MM.1S (cell line): Measurements from ENCODE around the gene HES5.
"Not testable (repeated sequence)": the region's sequence is repeated elsewhere in the genome, so short reads cannot be mapped to it uniquely, and the experiment has no call there.

Experiments used
- DNase-seq: peaks from one replicate; pipeline ENCODE4 v3.0.0-alpha.2; 2015
- H2AFZ ChIP-seq: fragments of 300-600 bp; sonication (generic); 2 replicates; pipeline ENCODE4 v1.6.0; 2016; ENCODE audit warnings: antibody characterized with exemption, low read length
- H3F3A ChIP-seq: fragments of 300-600 bp; sonication (generic); 2 replicates; pipeline ENCODE4 v1.6.1; 2016; ENCODE audit warnings: mild to moderate bottlenecking, antibody characterized with exemption, low read length, moderate library complexity, mixed read lengths; ENCODE audit not compliant: insufficient read depth
- H3K27ac ChIP-seq: fragments of 300-600 bp; sonication (generic); 2 replicates; pipeline ENCODE4 v1.5.1; 2016; ENCODE audit warnings: mild to moderate bottlenecking, low read length
- H3K27me3 ChIP-seq: fragments of 300-600 bp; sonication (generic); replicated peaks from 2 replicates; pipeline ENCODE4 v1.6.0; 2016; ENCODE audit warnings: low read length; ENCODE audit not compliant: insufficient read depth
- H3K36me3 ChIP-seq: fragments of 300-600 bp; sonication (generic); replicated peaks from 2 replicates; pipeline ENCODE4 v1.6.1; 2016; ENCODE audit warnings: mild to moderate bottlenecking, low read length, mixed read lengths; ENCODE audit not compliant: insufficient read depth
- H3K4me1 ChIP-seq: fragments of 300-600 bp; sonication (generic); 2 replicates; pipeline ENCODE4 v1.6.1; 2016; ENCODE audit warnings: low read length, mixed read lengths
- H3K4me2 ChIP-seq: fragments of 300-600 bp; sonication (generic); 2 replicates; pipeline ENCODE4 v1.6.0; 2016; ENCODE audit warnings: low read depth, low read length
- H3K4me3 ChIP-seq: fragments of 300-600 bp; sonication (generic); 2 replicates; pipeline ENCODE4 v1.5.1; 2016; ENCODE audit warnings: low read length, mixed read lengths
- H3K79me2 ChIP-seq: fragments of 300-600 bp; sonication (generic); 2 replicates; pipeline ENCODE4 v1.6.1; 2016; ENCODE audit warnings: mixed run types, low read length, mixed read lengths
- H3K9ac ChIP-seq: fragments of 300-600 bp; sonication (generic); 2 replicates; pipeline ENCODE4 v1.6.1; 2016; ENCODE audit warnings: low read length, mixed read lengths
- H3K9me2 ChIP-seq: fragments of 300-600 bp; sonication (generic); replicated peaks from 2 replicates; pipeline ENCODE4 v1.6.1; 2016; ENCODE audit warnings: mild to moderate bottlenecking, low read length, mixed read lengths; ENCODE audit not compliant: insufficient read depth
- H3K9me3 ChIP-seq: fragments of 300-600 bp; sonication (generic); replicated peaks from 2 replicates; pipeline ENCODE4 v1.6.1; 2016; ENCODE audit warnings: mild to moderate bottlenecking, low read length, mixed read lengths; ENCODE audit not compliant: insufficient read depth
- H4K20me1 ChIP-seq: fragments of 300-600 bp; sonication (generic); 2 replicates; pipeline ENCODE4 v1.6.1; 2016; ENCODE audit warnings: mild to moderate bottlenecking, low read length, moderate library complexity, mixed read lengths; ENCODE audit not compliant: insufficient read depth
- EZH2 ChIP-seq: fragments of 300-600 bp; sonication (generic); optimal IDR thresholded peaks from 2 replicates; pipeline ENCODE3; 2017; ENCODE audit warnings: low read depth, mild to moderate bottlenecking, antibody characterized with exemption, low read length, mixed read lengths
- EZH2phosphoT487 ChIP-seq: fragments of 300-600 bp; sonication (generic); IDR thresholded peaks from 2 replicates; pipeline ENCODE4 v1.6.1; 2018; ENCODE audit warnings: antibody characterized with exemption, low read length
- TF ChIP-seq, protein P1 (sequence below): fragments of 300-600 bp; sonication (generic); IDR thresholded peaks from 2 replicates; pipeline ENCODE4 v1.5.1; 2016; ENCODE audit warnings: antibody characterized with exemption, low read length, mixed read lengths

Gene HES5

DNA sequence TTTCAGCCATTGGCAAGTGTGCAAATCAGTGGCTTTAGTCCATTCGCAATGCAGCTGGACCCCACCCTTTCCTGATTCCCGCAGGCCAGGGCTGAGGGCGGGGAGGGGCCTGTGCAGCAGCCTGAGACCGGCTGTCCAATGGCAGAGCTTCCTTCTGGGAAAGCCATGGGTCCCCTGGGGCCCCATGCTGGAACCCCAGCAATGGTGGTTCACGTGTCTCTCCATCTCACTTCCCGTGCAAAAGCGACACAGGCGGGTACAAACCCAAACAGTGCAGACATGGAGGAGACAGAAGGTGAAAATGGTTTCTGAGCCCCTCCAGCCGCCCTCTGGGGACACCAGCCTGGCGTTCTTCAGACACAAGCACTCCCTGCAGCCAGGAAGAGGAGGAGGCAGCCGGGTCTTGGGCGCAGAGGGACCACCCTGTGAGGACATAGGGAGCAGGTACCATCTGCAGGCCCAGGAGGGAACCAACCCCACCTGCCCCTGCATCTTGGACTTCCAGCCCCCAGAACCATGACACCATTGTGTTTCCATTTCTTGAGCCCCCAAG is 20.3 kb upstream of the HES5 start:
- not testable (repeated sequence) for H3K27ac ChIP-seq, H4K20me1 ChIP-seq, H3K9me2 ChIP-seq, DNase-seq, H3K9ac ChIP-seq, H3K4me2 ChIP-seq, H3K27me3 ChIP-seq, H2AFZ ChIP-seq, H3K79me2 ChIP-seq, H3K4me3 ChIP-seq, H3K9me3 ChIP-seq, H3K36me3 ChIP-seq
- Histone ChIP-seq H3K4me1 (peaks cover 26% of the 10 kb centered on the region), H3F3A (peaks cover 36% of the 10 kb centered on the region)

GRCh38 chr1:2549367-2550029 is 19.4 kb upstream of the HES5 start:
- H4K20me1 ChIP-seq, H3K36me3 ChIP-seq, H2AFZ ChIP-seq, DNase-seq, H3K79me2 ChIP-seq, H3K9me3 ChIP-seq, H3K9me2 ChIP-seq, H3K27me3 ChIP-seq: not testable (repeated sequence)
- H3F3A ChIP-seq, result peaks cover 36% of the 10 kb centered on the region
- H3K27ac ChIP-seq, result peak overlapping the region; percentile 98
- H3K4me3 ChIP-seq, result peak overlapping the region; percentile 48
- peak overlapping the region; percentile 88 for H3K9ac ChIP-seq
- peaks cover 20% of the 10 kb centered on the region for H3K4me1 ChIP-seq
- H3K4me2 ChIP-seq, result peak overlapping the region; percentile 100

DNA sequence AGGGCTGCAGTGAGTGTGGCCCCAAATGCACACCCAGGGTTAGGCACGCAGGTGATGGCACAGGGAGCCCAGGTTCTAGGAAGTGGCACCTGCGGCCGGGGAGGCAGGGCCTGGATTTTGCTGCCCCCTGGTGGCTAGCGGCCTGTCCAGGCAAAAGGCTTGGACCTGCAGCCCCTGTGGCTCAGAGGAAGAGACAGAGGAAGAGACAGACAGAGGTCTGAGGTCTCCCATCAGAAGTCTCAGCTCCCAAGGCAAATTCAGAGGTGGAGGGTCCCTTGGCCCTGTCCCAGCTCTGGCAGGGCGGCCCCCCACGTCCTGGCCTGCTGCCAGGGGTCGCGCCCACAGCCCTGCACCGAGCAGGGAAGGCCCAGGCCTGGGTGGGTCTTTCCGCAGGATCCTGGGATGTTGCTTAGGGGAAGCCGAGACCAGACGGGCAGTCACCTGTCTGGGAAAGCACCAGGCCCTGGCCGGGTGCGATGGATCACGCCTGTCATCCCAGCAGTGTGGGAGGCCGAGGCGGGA is 18.1 kb upstream of the HES5 start:
- Histone ChIP-seq H3K9ac (peak overlapping the region; percentile 88), H3K4me2 (peak overlapping the region; percentile 100), H2AFZ (peak overlapping the region; percentile 47; the same call in 1 of the 2 replicates), H3K27ac (peak overlapping the region; percentile 98), H3K4me3 (peak overlapping the region; percentile 73), H4K20me1 (no peaks in the 10 kb centered on the region), H3K36me3 (no peaks in the 10 kb centered on the region), H3K9me2 (no peaks in the 10 kb centered on the region), H3F3A (peaks cover 36% of the 10 kb centered on the region), H3K9me3 (no peaks in the 10 kb centered on the region), H3K79me2 (0 out of 2 replicates have a peak, but pooled peaks cover 3% of the 10 kb centered on the region), H3K27me3 (no peaks in the 10 kb centered on the region), H3K4me1 (peaks cover 20% of the 10 kb centered on the region)
- TF ChIP-seq, protein P1, sequence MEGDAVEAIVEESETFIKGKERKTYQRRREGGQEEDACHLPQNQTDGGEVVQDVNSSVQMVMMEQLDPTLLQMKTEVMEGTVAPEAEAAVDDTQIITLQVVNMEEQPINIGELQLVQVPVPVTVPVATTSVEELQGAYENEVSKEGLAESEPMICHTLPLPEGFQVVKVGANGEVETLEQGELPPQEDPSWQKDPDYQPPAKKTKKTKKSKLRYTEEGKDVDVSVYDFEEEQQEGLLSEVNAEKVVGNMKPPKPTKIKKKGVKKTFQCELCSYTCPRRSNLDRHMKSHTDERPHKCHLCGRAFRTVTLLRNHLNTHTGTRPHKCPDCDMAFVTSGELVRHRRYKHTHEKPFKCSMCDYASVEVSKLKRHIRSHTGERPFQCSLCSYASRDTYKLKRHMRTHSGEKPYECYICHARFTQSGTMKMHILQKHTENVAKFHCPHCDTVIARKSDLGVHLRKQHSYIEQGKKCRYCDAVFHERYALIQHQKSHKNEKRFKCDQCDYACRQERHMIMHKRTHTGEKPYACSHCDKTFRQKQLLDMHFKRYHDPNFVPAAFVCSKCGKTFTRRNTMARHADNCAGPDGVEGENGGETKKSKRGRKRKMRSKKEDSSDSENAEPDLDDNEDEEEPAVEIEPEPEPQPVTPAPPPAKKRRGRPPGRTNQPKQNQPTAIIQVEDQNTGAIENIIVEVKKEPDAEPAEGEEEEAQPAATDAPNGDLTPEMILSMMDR, result peak; percentile 97
- TF ChIP-seq EZH2 (no peak), EZH2phosphoT487 (no peak)
- peak; percentile 90 for DNase-seq

DNA sequence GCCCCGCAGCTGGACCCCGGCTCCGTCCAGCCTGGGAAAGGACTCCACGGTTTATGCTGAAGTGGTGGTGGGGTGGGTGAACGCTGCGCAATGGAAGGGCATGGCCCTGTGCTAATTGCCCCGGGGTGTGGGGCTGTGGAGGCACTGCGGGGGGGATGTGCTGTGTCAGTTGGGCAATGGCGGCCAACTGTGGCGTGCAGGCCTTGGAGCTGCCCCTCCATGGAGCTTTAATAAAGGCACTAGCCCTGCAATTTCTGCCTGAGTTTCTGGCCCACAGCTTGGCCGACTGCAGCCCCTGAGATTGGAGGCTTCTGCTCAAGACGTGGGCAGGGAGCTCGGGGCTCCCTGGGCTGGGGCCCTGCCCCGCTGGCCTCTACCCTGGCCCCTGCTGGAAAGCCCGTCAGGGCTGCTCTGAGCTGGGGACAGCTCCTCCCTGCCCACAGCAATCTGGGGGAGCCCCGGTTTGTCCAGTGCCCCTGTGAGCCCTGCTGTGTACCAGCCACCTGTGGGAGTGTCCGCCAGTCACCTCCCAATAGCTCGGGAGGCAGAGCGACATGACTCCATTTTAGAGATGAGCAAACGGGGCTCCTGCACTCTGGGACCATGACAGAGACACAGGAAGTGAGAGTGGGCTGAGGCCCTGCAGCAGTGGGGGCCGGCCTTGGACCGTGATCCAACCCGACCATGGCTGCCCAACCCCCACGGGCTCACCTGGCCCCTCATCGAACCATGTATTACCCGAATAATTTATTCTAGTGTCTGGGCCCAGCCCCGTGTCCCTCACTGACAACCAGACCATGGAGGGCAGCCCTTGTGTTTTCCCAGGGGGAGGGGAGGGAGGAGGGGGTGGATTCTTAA is 17.4 kb upstream of the HES5 start:
- Histone ChIP-seq H3K9me2 (no peaks in the 10 kb centered on the region), H3K27me3 (no peaks in the 10 kb centered on the region), H3K4me3 (peak overlapping the region; percentile 73), H2AFZ (no peak overlapping the region), H4K20me1 (no peaks in the 10 kb centered on the region), H3K36me3 (no peaks in the 10 kb centered on the region), H3K9me3 (no peaks in the 10 kb centered on the region), H3K79me2 (0 out of 2 replicates have a peak, but pooled peaks cover 3% of the 10 kb centered on the region), H3K4me2 (peak overlapping the region; percentile 100), H3K4me1 (peaks cover 20% of the 10 kb centered on the region), H3F3A (peaks cover 36% of the 10 kb centered on the region), H3K9ac (peak overlapping the region; percentile 88; the same call in 1 of the 2 replicates), H3K27ac (peak overlapping the region; percentile 98)
- TF ChIP-seq, protein P1, result no peak
- TF ChIP-seq EZH2, result no peak
- DNase-seq, result peak; percentile 15
